Measurements from ENCODE around the gene ITGA3.
A peak's percentile ranks its signal among the peaks of the same experiment; 100 is the strongest.

Gene ITGA3

DNA sequence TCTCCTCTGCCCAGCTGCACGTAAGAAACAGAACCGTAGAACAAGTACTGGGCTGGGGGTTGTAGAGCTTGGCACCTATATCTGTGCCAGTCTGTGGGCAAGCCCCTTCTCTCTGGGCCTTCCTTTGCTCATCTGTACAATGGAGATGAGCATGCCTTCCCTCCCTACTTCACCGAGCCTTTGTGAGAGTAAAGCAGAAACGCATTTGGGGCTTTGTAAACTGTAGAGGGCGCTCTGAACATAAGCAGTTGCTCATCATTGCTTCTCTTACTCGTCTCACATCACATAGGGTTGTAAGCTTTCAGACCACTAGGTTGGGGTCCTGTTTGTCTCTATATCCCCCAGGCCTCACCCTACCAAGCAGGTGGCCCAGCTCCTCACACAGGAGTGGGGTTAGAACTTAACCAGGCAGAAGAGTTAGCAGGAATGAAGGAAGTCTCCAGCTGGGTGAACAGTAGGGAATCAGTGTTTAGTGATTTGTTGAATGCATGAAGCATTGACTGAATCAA is 59.0 kb downstream of the ITGA3 start:
- TF ChIP-seq GATA1 (IDR thresholded peaks at IDR 0.05; ENCODE audit: low read depth, low read length) (no peak), POLR2A (IDR thresholded peaks at IDR 0.05; ENCODE audit: low read length) (no peak)
- DNase-seq, result peak; percentile 51 to 56

- no peak for TF ChIP-seq POLR2A (IDR thresholded peaks at IDR 0.05; ENCODE audit: low read length)
Measured at GRCh38 chr17:50115756-50116155, 59.8 kb downstream of the ITGA3 start.

DNA sequence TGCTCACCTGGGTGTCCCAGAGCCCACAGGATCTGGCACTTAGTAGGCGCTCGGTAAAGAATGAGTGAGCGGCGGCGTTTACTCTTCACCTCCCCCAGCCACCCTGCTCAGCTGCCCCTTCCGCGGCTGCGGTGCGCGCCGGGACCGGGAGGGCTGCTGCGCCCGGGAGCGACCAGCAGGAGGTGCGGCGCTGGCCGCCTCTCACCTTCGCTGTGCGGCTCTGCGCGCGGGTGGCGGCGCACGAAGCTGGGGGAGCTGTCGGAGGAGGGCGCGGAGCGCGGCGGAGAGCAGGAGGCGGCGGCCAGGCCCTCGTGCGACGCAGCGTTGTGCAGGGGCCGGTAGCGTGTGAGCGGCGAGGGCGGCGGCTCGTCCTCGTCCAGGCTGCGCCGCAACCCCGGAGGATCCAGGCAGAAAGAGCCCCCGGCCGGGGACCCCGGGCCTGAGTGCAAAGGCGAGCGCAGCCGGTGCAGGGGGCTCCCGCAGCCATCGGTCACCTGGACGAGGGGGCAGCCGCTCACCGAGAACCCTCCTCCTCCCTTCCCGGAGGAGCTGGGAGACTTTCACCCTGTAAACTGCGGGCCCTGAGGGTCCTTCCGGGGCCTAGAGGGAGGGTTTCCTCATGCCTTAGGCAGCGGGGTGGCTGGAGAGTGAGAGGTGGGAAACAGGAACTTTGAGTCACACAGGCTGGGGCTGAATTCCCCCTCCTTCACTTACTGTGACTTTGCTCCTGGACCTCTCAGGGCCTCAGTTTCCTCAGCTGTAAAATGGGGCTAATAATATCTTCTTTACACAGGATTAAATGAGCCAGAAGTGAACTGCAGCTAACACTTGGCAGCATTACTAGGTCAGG is 61.5 kb downstream of the ITGA3 start:
- DNase-seq, result peak; percentile 52 to 55
- TF ChIP-seq GATA1 (IDR thresholded peaks at IDR 0.05; ENCODE audit: low read depth, low read length), result no peak
- no peak for TF ChIP-seq POLR2A (IDR thresholded peaks at IDR 0.05; ENCODE audit: low read length)

More at GRCh38 chr17:50115756-50116155, 59.8 kb downstream of the ITGA3 start:
- DNase-seq, result no peak

DNA sequence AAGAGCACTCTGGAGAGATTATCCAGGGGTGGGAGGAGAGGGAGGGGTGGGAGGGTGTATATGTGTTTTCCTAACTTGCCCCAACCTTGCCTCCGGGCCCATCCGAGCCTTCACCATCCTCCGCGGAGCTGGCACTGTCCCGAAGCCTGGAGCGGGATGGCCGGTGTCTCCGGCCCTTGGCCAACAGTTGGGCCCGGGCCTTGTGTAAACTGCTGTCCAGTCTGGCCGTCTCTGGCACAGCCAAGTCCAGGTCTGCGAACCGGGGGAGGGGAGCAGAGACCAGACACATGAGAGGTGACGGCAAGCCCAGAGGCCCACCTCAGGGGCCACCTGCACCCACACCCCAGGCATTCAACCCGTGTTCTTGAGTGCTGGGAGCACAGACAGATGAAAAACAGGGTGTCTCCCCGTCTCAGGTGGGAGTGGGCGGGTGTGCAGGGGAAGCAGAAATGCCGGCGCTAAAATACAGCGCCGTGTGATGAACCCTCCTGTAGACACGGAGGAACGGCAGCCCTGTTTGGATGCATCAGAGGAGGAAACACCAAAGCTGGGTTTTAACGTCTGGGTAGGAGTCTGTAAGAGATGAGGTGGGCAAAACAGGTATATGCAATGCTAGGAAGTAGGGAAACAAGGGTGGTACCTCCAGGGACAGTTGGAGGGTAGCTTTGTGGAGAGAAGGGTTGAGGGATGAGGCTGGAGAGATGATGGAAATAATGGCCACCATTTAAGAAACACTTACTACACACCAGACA is 62.3 kb downstream of the ITGA3 start:
- DNase-seq, result no peak
- TF ChIP-seq GATA1 (IDR thresholded peaks at IDR 0.05; ENCODE audit: low read depth, low read length) (no peak), POLR2A (IDR thresholded peaks at IDR 0.05; ENCODE audit: low read length) (no peak)

- DNase-seq, result no peak
- no peak for TF ChIP-seq POLR2A (IDR thresholded peaks at IDR 0.05; ENCODE audit: low read length)
- TF ChIP-seq GATA1 (IDR thresholded peaks at IDR 0.05; ENCODE audit: low read depth, low read length), result no peak
Measured at GRCh38 chr17:50118828-50119218, 62.9 kb downstream of the ITGA3 start.

DNA sequence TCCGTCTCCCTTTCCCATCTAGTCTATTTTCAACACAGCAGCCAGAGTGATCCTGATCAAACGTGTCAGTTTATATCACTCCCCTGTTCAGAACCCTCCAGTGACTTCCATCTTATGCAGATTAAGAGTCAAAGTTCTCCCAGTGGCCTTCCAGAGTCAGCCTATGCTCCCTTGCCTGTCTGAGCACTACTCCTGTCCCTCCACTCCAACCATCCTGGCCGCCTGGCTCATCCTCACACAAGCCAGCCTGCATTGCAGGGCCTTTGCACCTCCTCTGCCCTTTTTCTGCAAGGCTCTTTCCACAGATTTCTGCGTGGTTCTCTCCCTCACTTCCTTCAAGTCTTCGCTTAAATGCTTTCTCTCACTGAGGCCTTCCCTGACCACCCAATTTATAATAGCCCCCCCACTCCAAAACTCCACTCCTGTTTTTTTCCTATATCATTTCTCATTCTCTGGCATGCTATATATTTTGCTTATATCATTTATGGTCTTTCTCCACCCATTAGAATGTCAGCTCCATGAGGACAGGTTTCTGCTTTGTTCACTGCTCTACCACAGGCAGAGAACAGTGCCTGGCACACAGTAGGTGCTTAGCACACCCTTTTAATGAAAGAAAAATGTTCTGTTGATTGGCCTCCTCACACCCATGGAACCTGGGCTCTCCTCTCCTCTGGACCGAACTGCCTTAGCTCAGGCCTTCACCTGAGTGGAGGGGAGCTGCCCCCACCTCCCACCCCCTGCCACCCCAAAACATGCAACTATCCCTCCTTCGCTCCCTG is 64.8 kb downstream of the ITGA3 start:
- DNase-seq, result no peak
- no peak for TF ChIP-seq POLR2A (IDR thresholded peaks at IDR 0.05; ENCODE audit: low read length)
- no peak for TF ChIP-seq GATA1 (IDR thresholded peaks at IDR 0.05; ENCODE audit: low read depth, low read length)

- no peak for TF ChIP-seq POLR2A (IDR thresholded peaks at IDR 0.05; ENCODE audit: low read length)
- TF ChIP-seq GATA1 (IDR thresholded peaks at IDR 0.05; ENCODE audit: low read depth, low read length), result no peak
- DNase-seq, result no peak
Measured at GRCh38 chr17:50122945-50123344, 67.0 kb downstream of the ITGA3 start.

DNA sequence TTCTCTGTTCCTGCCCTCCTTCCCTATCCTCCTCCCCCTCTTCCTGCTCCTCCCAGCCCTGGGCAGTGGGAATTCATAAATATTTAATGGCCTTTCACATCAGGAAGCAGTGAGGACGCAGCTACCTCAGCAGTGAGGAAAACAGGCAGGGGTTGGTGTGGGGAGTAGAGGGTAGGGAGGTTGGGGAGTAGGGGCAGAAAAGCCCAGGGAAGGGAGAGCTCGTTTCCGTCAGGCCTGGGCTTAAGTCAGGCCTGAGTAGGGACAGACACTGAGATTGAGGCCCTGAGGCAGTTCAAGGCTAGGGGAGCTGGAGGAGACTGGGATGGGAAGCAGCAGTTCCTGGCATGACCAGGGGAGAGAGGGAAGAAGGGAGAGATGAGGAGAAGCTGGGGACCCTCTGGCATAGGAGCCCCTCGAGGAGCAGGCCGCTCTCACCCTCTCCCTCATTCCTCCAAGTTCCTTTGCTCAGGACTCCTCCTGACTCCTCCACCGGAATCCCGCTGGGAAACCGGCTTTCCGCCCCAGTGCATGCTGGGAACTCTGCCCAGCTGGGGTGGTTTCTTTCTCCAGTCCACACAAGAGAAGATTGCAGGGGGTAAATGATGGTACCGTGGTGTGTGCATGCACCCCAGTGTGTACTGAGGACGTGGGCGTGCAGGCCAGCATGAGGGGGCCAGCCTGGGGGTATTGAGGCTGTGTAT is 67.9 kb downstream of the ITGA3 start:
- no peak for DNase-seq
- no peak for TF ChIP-seq GATA1 (IDR thresholded peaks at IDR 0.05; ENCODE audit: low read depth, low read length)
- no peak for TF ChIP-seq POLR2A (IDR thresholded peaks at IDR 0.05; ENCODE audit: low read length)

- no peak for TF ChIP-seq GATA1 (IDR thresholded peaks at IDR 0.05; ENCODE audit: low read depth, low read length)
- DNase-seq, result no peak
Measured at GRCh38 chr17:50125420-50125997, 69.6 kb downstream of the ITGA3 start.

DNA sequence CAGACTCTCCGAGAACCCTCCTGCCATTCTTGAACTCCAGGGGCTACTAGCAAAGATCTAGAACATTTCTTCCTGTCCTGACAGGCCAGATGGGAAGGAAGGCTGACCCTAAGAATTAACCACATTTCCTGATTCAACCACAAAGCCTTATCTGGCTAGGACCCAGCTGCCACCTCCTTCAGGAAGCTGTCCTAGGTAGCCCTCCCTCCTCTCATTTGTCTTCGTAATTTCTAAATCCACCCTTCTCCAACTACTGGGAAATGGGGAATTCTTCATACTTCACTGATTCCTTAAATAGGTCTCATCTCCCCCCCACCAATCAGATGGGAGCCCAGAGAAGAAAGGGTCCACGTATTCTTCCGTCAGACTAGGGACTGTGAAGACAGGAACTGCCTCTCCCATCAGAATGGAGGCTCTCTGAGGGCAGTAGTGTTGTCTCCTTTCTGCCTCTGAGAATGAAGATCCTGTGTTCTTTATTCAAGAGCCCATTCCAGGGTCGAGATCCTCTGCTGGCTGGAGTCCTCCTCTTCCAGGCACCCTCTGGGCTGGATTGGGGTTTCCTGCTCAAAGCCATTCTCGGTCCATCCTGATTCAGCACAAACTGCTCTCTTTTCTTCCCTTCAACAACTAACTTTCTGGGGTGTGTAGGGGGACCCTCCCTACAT is 71.9 kb downstream of the ITGA3 start:
- no peak for DNase-seq
- TF ChIP-seq GATA1 (IDR thresholded peaks at IDR 0.05; ENCODE audit: low read depth, low read length) (no peak), POLR2A (IDR thresholded peaks at IDR 0.05; ENCODE audit: low read length) (no peak)

DNA sequence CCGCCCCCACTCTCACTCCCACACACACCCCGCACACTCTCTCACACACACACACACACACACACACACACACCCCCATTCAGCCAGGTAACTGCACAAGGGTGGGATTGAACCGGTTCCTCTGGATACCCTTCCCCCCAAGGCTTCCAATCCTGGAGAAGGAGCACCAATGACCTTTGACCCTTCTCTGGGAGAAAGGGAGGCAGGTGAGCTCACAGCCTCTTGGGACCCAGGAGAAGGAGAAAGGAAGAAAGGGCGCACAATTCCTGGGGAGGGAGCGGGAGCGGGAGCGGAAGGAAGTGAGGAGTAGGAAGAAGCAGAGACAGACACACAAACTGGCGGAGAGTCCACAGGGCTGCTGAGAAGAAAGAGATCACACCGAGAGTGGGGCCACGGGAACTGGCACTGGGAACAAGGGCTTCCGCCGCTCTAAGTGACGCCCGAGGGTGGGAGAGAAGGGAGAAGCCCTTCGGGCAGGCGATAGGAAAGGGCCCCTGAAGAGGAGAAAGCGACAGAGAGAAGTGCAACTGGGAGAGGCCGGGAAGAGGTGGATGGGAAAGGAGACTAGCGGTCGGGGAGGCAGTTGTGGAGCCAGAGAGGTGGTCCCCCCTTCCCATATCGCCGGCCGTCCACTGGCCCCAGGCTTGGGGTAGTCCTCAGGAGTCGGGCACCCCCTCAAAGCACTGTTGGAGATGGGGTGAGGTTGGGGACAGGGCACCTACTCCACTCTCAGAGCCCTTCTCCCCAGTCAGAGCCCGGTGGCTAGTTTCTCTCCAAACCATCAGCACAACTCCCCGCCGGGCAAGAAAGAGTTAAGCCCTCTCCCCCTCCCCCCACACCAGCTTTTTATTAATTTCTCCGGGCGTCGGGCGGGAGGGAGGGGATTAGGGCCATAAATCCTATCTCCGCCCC is 72.8 kb downstream of the ITGA3 start:
- no peak for DNase-seq

DNA sequence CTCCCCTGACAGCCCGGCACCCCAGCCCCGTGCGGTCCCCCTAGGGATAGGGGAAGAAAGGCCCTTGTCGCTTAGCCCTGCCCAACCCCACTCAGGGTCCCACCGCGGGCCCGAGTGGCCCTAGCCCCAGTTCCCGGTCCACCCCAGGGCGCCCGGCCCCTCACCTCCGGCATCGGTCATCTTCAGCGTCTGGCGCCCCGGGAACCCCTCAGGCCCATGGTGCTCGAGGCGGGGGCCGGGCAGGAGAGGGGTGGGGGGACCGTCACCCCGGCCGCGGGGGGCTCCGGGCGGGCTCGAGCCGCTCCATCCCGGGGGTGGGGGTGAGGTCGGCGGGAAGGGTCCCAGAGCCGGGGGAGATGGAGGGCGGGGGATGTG is 73.4 kb downstream of the ITGA3 start:
- no peak for TF ChIP-seq GATA1 (IDR thresholded peaks at IDR 0.05; ENCODE audit: low read depth, low read length)
- DNase-seq, result no peak

More for the DNA sequence above, 72.8 kb downstream of the ITGA3 start:
- no peak for TF ChIP-seq POLR2A (IDR thresholded peaks at IDR 0.05; ENCODE audit: low read length)
- TF ChIP-seq GATA1 (IDR thresholded peaks at IDR 0.05; ENCODE audit: low read depth, low read length), result no peak

All from erythroblast (primary cell).